Measurements from ENCODE around the gene FREY1. TPM values are rescaled to one million over a fixed set of nuclear protein-coding genes. Genes with fewer than 3 reads are reported as not detected.

The FREY1 gene
- total RNA-seq, 2 donors from 2014 or later = 0.59 to 2.8 TPM

- intact Hi-C loops (cut with DNase I) = no loop called here
- Histone ChIP-seq H3K4me1 (replicated peaks) (no peaks in the 10 kb centered on the region), H3K27ac (no peak overlapping the region), H3K27me3 (replicated peaks; ENCODE audit: insufficient read depth) (no peaks in the 10 kb centered on the region), H3K36me3 (no peaks in the 10 kb centered on the region), H3K4me3 (no peak overlapping the region), H3K9me3 (no peaks in the 10 kb centered on the region)
- no peak for TF ChIP-seq CTCF (IDR thresholded peaks at IDR 0.05)
- no peak for TF ChIP-seq POLR2A (IDR thresholded peaks at IDR 0.05)
- no peak for TF ChIP-seq POLR2AphosphoS5 (IDR thresholded peaks at IDR 0.05)
- 87% methylated on average over 4 of the region's 4 CpGs for WGBS
- DNase-seq (ENCODE audit: low spot score) = no peak
Observed at GRCh38 chr11:45942381-45942780, 35.3 kb upstream of the FREY1 start.

GRCh38 chr11:45941285-45941684 is 34.2 kb upstream of the FREY1 start:
- intact Hi-C loops (cut with DNase I) = no loop called here
- 92% methylated on average over 4 of the region's 4 CpGs for WGBS
- Histone ChIP-seq H3K27ac (no peak overlapping the region), H3K4me1 (replicated peaks) (no peaks in the 10 kb centered on the region), H3K4me3 (no peak overlapping the region), H3K27me3 (replicated peaks; ENCODE audit: insufficient read depth) (no peaks in the 10 kb centered on the region), H3K9me3 (no peaks in the 10 kb centered on the region), H3K36me3 (no peaks in the 10 kb centered on the region)
- TF ChIP-seq POLR2A (IDR thresholded peaks at IDR 0.05) = no peak
- DNase-seq (ENCODE audit: low spot score) = no peak

GRCh38 chr11:45939836-45940235 is 32.8 kb upstream of the FREY1 start:
- H3K4me1 ChIP-seq (replicated peaks) = peaks cover under 1% of the 10 kb centered on the region
- no peak overlapping the region for H3K27ac ChIP-seq
- intact Hi-C loops (cut with DNase I) = no loop called here
- DNase-seq (ENCODE audit: low spot score) = no peak
- no peak overlapping the region for H3K4me3 ChIP-seq
- TF ChIP-seq POLR2AphosphoS5 (IDR thresholded peaks at IDR 0.05) (no peak), POLR2A (IDR thresholded peaks at IDR 0.05) (no peak), CTCF (IDR thresholded peaks at IDR 0.05) (no peak)
- no peaks in the 10 kb centered on the region for H3K36me3 ChIP-seq
- H3K27me3 ChIP-seq (replicated peaks; ENCODE audit: insufficient read depth) = no peaks in the 10 kb centered on the region
- no peaks in the 10 kb centered on the region for H3K9me3 ChIP-seq
- 69% methylated on average over 2 of the region's 2 CpGs for WGBS

- intact Hi-C loops (cut with DNase I) = no loop called here
- Histone ChIP-seq H3K27me3 (replicated peaks; ENCODE audit: insufficient read depth) (no peaks in the 10 kb centered on the region), H3K4me1 (replicated peaks) (peaks cover 16% of the 10 kb centered on the region), H3K4me3 (no peak overlapping the region), H3K27ac (no peak overlapping the region), H3K36me3 (no peaks in the 10 kb centered on the region), H3K9me3 (no peaks in the 10 kb centered on the region)
- no peak for DNase-seq (ENCODE audit: low spot score)
- TF ChIP-seq POLR2A (IDR thresholded peaks at IDR 0.05) = no peak
- no peak for TF ChIP-seq POLR2AphosphoS5 (IDR thresholded peaks at IDR 0.05)
- WGBS = 81% methylated on average over 10 of the region's 10 CpGs
Observed at GRCh38 chr11:45937916-45938315, 30.8 kb upstream of the FREY1 start.

GRCh38 chr11:45936511-45937054 is 29.5 kb upstream of the FREY1 start:
- H3K4me3 ChIP-seq = no peak overlapping the region
- no peaks in the 10 kb centered on the region for H3K9me3 ChIP-seq
- peaks cover 16% of the 10 kb centered on the region for H3K4me1 ChIP-seq (replicated peaks)
- intact Hi-C loops (cut with DNase I) = no loop called here
- H3K27me3 ChIP-seq (replicated peaks; ENCODE audit: insufficient read depth) = no peaks in the 10 kb centered on the region
- H3K27ac ChIP-seq = no peak overlapping the region
- no peak for DNase-seq (ENCODE audit: low spot score)
- no peaks in the 10 kb centered on the region for H3K36me3 ChIP-seq
- no peak for TF ChIP-seq POLR2A (IDR thresholded peaks at IDR 0.05)
- WGBS = 93% methylated on average over 4 of the region's 4 CpGs

GRCh38 chr11:45935349-45936064 is 28.4 kb upstream of the FREY1 start:
- no peaks in the 10 kb centered on the region for H3K36me3 ChIP-seq
- H3K4me3 ChIP-seq = no peak overlapping the region
- 79% methylated on average over 8 of the region's 8 CpGs for WGBS
- H3K27me3 ChIP-seq (replicated peaks; ENCODE audit: insufficient read depth) = no peaks in the 10 kb centered on the region
- peaks cover 16% of the 10 kb centered on the region for H3K4me1 ChIP-seq (replicated peaks)
- no peaks in the 10 kb centered on the region for H3K9me3 ChIP-seq
- TF ChIP-seq POLR2AphosphoS5 (IDR thresholded peaks at IDR 0.05) (no peak), POLR2A (IDR thresholded peaks at IDR 0.05) (no peak), CTCF (IDR thresholded peaks at IDR 0.05) (no peak)
- DNase-seq (ENCODE audit: low spot score) = no peak
- intact Hi-C loops (cut with DNase I) = no loop called here
- peak overlapping the region in 1 of 2 donors; percentile 79 for H3K27ac ChIP-seq
